Endothelial cell of umbilical vein (primary cell): ENCODE results near the gene ITPKC.

ENCODE experiments used
- FOS ChIP-seq: IDR thresholded peaks from 2 replicates; pipeline ENCODE4 v1.6.1; 2011; ENCODE audit warnings: mild to moderate bottlenecking, low read length, moderate library complexity, borderline replicate concordance; ENCODE audit not compliant: insufficient read depth
- MAX ChIP-seq: IDR thresholded peaks from 2 replicates; pipeline ENCODE4 v1.6.1; 2011; ENCODE audit not compliant: insufficient read depth, insufficient read length

DNA sequence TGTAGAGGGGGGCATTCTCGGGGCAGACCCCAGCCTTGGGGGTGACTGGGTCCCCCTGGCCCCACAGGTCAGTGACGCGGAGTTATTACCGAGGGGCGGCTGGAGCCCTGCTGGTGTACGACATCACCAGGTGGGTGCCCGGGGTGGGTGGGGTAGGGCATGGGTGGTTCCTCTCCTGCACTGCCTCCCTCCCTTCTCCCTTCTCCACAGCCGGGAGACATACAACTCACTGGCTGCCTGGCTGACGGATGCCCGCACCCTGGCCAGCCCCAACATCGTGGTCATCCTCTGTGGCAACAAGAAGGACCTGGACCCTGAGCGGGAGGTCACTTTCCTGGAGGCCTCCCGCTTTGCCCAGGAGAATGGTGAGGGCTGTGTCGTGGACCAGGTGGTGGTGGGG, 66.8 kb downstream of the ITPKC start:
- TF ChIP-seq MAX (no peak), FOS (no peak)
